WTC11 (cell line): ENCODE measurements around the gene PHB1. TPM values are rescaled to one million over a fixed set of nuclear protein-coding genes. Genes with fewer than 3 reads are reported as not detected.
"Not testable (repeated sequence)": the region's sequence is repeated elsewhere in the genome, so short reads cannot be mapped to it uniquely, and the experiment has no call there.

Experiments used
- ATAC-seq: fragments of 200-7000 bp; cut with Tn5 transposase; 2 replicates; pipeline ENCODE4 v1.10.0; 2021; ENCODE audit warnings: mild to moderate bottlenecking, moderate library complexity
- CTCF ChIA-PET: fragments of 300-600 bp; sonication (Branson Sonifier 250); formaldehyde crosslinking; loops from one replicate; lab custom pipeline; 2021; ENCODE audit warnings: antibody characterized with exemption; lab: Charles Lee
- POLR2A ChIA-PET: fragments of 350-600 bp; sonication (Branson Sonifier 250); formaldehyde crosslinking; loops from one replicate; lab custom pipeline; 2021; ENCODE audit warnings: antibody characterized with exemption; lab: Charles Lee
- DNase-seq: peaks from one replicate; pipeline ENCODE4 v3.0.0; 2021; ENCODE audit warnings: low spot score
- H3K27ac Mint-ChIP-seq: 2 replicates; pipeline ENCODE4 v1.8.0; 2021; ENCODE audit warnings: mixed read lengths
- H3K27me3 Mint-ChIP-seq: 2 replicates; pipeline ENCODE4 v1.8.0; 2021; ENCODE audit warnings: low read depth, mild to moderate bottlenecking, moderate library complexity, mixed read lengths
- H3K36me3 Mint-ChIP-seq: 2 replicates; pipeline ENCODE4 v1.8.0; 2021; ENCODE audit warnings: mixed read lengths
- H3K4me1 Mint-ChIP-seq: 2 replicates; pipeline ENCODE4 v1.8.0; 2022; ENCODE audit warnings: mixed read lengths
- H3K4me3 Mint-ChIP-seq: 2 replicates; pipeline ENCODE4 v1.8.0; 2021; ENCODE audit warnings: mild to moderate bottlenecking, moderate library complexity, mixed read lengths
- H3K9me3 Mint-ChIP-seq: 2 replicates; pipeline ENCODE4 v1.8.0; 2021; ENCODE audit warnings: mixed read lengths
- ETV6 ChIP-seq: sonication (generic); formaldehyde crosslinking; IDR thresholded peaks from 2 replicates; pipeline ENCODE4 v1.8.1; 2022; ENCODE audit warnings: mild to moderate bottlenecking, missing genetic modification reagents
- JUN ChIP-seq: sonication (generic); formaldehyde crosslinking; IDR thresholded peaks from 2 replicates; pipeline ENCODE4 v1.8.0; 2023; ENCODE audit warnings: mild to moderate bottlenecking, missing genetic modification reagents
- MYBL2 ChIP-seq: sonication (generic); formaldehyde crosslinking; IDR thresholded peaks from 2 replicates; pipeline ENCODE4 v1.8.1; 2023; ENCODE audit warnings: mild to moderate bottlenecking, moderate library complexity, missing genetic modification reagents
- NFATC4 ChIP-seq: fragments of 250-450 bp; sonication (Bioruptor Pico); IDR thresholded peaks from 2 replicates; pipeline ENCODE4 v1.9.0; 2021; ENCODE audit warnings: mild to moderate bottlenecking
- ZMAT4 ChIP-seq: fragments of 250-450 bp; sonication (Bioruptor Pico); IDR thresholded peaks from 2 replicates; pipeline ENCODE4 v1.9.0; 2021; ENCODE audit warnings: mild to moderate bottlenecking
- ZNF317 ChIP-seq: sonication (generic); formaldehyde crosslinking; IDR thresholded peaks from 2 replicates; pipeline ENCODE4 v1.8.1; 2023; ENCODE audit warnings: low read depth, mild to moderate bottlenecking, moderate library complexity, missing genetic modification reagents, borderline replicate concordance
- total RNA-seq: library from RNA; stranded (reverse); gene quantifications from 3 replicates; pipeline ENCODE4 v1.2.3, GENCODE V29; 2021
- TF ChIP-seq, protein P1 (sequence below): fragments of 250-450 bp; sonication (Bioruptor Pico); IDR thresholded peaks from 2 replicates; pipeline ENCODE4 v1.9.0; 2021; ENCODE audit warnings: mild to moderate bottlenecking
- TF ChIP-seq, protein P2 (sequence below): sonication (generic); formaldehyde crosslinking; IDR thresholded peaks from 2 replicates; pipeline ENCODE4 v1.8.1; 2023; ENCODE audit warnings: mild to moderate bottlenecking, missing genetic modification reagents
- TF ChIP-seq, protein P3 (sequence below): fragments of 250-450 bp; sonication (Bioruptor Pico); IDR thresholded peaks from 2 replicates; pipeline ENCODE4 v2.1.2; 2022; ENCODE audit warnings: mild to moderate bottlenecking, moderate library complexity
- TF ChIP-seq, protein P4 (sequence below): fragments of 250-450 bp; sonication (Bioruptor Pico); conservative IDR thresholded peaks from 2 replicates; pipeline ENCODE4 v1.9.0; 2021; ENCODE audit warnings: mild to moderate bottlenecking
- TF ChIP-seq, protein P5 (sequence below): sonication (generic); formaldehyde crosslinking; IDR thresholded peaks from 2 replicates; pipeline ENCODE4 v1.8.0; 2023; ENCODE audit warnings: missing genetic modification reagents, mild to moderate bottlenecking, borderline replicate concordance
- TF ChIP-seq, protein P6 (sequence below): sonication (generic); formaldehyde crosslinking; IDR thresholded peaks from 2 replicates; pipeline ENCODE4 v1.8.0; 2022; ENCODE audit warnings: missing genetic modification reagents

PHB1 gene
- total RNA-seq, 1 experiment from 2014 or later = 375 TPM

- H3K9me3 Mint-ChIP-seq = no peaks in the 10 kb centered on the region
- H3K27me3 Mint-ChIP-seq = no peaks in the 10 kb centered on the region; the same call in 1 of the 2 replicates
- DNase-seq (no peak), ATAC-seq (no peak)
- TF ChIP-seq MYBL2 (CRISPR knock-in tag) (no peak), ETV6 (CRISPR knock-in tag) (no peak), JUN (CRISPR knock-in tag) (no peak), NFATC4 (CRISPR knock-in tag) (no peak), ZMAT4 (CRISPR knock-in tag) (no peak), ZNF317 (CRISPR knock-in tag) (no peak)
- TF ChIP-seq, protein P1, sequence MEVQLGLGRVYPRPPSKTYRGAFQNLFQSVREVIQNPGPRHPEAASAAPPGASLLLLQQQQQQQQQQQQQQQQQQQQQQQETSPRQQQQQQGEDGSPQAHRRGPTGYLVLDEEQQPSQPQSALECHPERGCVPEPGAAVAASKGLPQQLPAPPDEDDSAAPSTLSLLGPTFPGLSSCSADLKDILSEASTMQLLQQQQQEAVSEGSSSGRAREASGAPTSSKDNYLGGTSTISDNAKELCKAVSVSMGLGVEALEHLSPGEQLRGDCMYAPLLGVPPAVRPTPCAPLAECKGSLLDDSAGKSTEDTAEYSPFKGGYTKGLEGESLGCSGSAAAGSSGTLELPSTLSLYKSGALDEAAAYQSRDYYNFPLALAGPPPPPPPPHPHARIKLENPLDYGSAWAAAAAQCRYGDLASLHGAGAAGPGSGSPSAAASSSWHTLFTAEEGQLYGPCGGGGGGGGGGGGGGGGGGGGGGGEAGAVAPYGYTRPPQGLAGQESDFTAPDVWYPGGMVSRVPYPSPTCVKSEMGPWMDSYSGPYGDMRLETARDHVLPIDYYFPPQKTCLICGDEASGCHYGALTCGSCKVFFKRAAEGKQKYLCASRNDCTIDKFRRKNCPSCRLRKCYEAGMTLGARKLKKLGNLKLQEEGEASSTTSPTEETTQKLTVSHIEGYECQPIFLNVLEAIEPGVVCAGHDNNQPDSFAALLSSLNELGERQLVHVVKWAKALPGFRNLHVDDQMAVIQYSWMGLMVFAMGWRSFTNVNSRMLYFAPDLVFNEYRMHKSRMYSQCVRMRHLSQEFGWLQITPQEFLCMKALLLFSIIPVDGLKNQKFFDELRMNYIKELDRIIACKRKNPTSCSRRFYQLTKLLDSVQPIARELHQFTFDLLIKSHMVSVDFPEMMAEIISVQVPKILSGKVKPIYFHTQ = no peak
- TF ChIP-seq, protein P2, sequence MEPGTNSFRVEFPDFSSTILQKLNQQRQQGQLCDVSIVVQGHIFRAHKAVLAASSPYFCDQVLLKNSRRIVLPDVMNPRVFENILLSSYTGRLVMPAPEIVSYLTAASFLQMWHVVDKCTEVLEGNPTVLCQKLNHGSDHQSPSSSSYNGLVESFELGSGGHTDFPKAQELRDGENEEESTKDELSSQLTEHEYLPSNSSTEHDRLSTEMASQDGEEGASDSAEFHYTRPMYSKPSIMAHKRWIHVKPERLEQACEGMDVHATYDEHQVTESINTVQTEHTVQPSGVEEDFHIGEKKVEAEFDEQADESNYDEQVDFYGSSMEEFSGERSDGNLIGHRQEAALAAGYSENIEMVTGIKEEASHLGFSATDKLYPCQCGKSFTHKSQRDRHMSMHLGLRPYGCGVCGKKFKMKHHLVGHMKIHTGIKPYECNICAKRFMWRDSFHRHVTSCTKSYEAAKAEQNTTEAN (CRISPR knock-in tag) = no peak
- TF ChIP-seq, protein P3, sequence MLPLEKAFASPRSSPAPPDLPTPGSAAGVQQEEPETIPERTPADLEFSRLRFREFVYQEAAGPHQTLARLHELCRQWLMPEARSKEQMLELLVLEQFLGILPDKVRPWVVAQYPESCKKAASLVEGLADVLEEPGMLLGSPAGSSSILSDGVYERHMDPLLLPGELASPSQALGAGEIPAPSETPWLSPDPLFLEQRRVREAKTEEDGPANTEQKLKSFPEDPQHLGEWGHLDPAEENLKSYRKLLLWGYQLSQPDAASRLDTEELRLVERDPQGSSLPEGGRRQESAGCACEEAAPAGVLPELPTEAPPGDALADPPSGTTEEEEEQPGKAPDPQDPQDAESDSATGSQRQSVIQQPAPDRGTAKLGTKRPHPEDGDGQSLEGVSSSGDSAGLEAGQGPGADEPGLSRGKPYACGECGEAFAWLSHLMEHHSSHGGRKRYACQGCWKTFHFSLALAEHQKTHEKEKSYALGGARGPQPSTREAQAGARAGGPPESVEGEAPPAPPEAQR (CRISPR knock-in tag) = no peak
- TF ChIP-seq, protein P4, sequence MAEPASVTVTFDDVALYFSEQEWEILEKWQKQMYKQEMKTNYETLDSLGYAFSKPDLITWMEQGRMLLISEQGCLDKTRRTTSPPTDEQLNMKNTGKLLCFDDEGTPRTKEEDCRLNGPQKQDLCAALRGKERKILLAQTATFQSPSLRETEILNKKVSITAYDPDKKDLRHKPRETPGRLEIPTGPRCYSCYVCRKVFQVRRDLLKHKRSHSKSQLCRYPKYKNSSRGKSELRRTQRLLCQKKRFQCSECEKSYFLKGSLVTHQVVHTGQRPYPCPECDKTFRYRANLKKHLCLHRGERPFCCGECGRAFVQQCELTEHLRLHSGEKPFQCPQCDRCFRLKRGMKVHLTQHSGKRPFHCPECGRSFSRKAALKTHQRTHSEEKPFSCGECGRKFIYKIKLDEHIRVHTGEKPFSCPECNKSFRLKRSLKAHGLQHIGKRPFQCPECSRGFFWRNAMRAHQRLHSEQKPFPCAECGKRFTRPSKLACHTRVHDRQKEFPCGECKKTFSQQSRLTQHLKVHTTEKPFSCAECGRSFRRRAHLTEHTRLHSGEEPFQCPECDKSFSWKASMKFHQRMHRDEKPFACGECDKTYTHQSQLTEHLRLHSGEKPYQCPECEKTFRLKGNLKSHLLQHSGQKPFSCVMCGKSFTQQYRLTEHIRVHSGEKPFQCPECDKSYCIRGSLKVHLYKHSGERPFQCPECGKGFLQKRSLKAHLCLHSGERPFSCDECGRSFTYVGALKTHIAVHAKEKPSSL (CRISPR knock-in tag) = no peak
- TF ChIP-seq, protein P5, sequence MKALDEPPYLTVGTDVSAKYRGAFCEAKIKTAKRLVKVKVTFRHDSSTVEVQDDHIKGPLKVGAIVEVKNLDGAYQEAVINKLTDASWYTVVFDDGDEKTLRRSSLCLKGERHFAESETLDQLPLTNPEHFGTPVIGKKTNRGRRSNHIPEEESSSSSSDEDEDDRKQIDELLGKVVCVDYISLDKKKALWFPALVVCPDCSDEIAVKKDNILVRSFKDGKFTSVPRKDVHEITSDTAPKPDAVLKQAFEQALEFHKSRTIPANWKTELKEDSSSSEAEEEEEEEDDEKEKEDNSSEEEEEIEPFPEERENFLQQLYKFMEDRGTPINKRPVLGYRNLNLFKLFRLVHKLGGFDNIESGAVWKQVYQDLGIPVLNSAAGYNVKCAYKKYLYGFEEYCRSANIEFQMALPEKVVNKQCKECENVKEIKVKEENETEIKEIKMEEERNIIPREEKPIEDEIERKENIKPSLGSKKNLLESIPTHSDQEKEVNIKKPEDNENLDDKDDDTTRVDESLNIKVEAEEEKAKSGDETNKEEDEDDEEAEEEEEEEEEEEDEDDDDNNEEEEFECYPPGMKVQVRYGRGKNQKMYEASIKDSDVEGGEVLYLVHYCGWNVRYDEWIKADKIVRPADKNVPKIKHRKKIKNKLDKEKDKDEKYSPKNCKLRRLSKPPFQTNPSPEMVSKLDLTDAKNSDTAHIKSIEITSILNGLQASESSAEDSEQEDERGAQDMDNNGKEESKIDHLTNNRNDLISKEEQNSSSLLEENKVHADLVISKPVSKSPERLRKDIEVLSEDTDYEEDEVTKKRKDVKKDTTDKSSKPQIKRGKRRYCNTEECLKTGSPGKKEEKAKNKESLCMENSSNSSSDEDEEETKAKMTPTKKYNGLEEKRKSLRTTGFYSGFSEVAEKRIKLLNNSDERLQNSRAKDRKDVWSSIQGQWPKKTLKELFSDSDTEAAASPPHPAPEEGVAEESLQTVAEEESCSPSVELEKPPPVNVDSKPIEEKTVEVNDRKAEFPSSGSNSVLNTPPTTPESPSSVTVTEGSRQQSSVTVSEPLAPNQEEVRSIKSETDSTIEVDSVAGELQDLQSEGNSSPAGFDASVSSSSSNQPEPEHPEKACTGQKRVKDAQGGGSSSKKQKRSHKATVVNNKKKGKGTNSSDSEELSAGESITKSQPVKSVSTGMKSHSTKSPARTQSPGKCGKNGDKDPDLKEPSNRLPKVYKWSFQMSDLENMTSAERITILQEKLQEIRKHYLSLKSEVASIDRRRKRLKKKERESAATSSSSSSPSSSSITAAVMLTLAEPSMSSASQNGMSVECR = no peak
- TF ChIP-seq, protein P6, sequence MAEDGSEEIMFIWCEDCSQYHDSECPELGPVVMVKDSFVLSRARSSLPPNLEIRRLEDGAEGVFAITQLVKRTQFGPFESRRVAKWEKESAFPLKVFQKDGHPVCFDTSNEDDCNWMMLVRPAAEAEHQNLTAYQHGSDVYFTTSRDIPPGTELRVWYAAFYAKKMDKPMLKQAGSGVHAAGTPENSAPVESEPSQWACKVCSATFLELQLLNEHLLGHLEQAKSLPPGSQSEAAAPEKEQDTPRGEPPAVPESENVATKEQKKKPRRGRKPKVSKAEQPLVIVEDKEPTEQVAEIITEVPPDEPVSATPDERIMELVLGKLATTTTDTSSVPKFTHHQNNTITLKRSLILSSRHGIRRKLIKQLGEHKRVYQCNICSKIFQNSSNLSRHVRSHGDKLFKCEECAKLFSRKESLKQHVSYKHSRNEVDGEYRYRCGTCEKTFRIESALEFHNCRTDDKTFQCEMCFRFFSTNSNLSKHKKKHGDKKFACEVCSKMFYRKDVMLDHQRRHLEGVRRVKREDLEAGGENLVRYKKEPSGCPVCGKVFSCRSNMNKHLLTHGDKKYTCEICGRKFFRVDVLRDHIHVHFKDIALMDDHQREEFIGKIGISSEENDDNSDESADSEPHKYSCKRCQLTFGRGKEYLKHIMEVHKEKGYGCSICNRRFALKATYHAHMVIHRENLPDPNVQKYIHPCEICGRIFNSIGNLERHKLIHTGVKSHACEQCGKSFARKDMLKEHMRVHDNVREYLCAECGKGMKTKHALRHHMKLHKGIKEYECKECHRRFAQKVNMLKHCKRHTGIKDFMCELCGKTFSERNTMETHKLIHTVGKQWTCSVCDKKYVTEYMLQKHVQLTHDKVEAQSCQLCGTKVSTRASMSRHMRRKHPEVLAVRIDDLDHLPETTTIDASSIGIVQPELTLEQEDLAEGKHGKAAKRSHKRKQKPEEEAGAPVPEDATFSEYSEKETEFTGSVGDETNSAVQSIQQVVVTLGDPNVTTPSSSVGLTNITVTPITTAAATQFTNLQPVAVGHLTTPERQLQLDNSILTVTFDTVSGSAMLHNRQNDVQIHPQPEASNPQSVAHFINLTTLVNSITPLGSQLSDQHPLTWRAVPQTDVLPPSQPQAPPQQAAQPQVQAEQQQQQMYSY (CRISPR knock-in tag) = no peak
- no peak overlapping the region for H3K4me3 Mint-ChIP-seq
- CTCF ChIA-PET = interaction anchor here (1.1 to 2.7 kb wide), 2 partner anchors 18 to 22 kb away, joined by 3 to 10 read pairs; no protein-coding TSS in a partner anchor
- H3K4me1 Mint-ChIP-seq = peaks cover 2% of the 10 kb centered on the region
- no peaks in the 10 kb centered on the region for H3K36me3 Mint-ChIP-seq
- no peak overlapping the region for H3K27ac Mint-ChIP-seq
- POLR2A ChIA-PET = interaction anchor here (1.4 kb wide), 1 partner anchor 160 kb away, joined by 3 read pairs; no protein-coding TSS in a partner anchor
These were observed 23.9 kb downstream of the PHB1 start for GRCh38 chr17:49390548-49391324.

- H3K4me1 Mint-ChIP-seq, POLR2A ChIA-PET, H3K27me3 Mint-ChIP-seq, ATAC-seq, H3K4me3 Mint-ChIP-seq, DNase-seq, H3K36me3 Mint-ChIP-seq, H3K27ac Mint-ChIP-seq, H3K9me3 Mint-ChIP-seq: not testable (repeated sequence)
- CTCF ChIA-PET = interaction anchor here (0.7 to 4.9 kb wide), 5 partner anchors 19 to 140 kb away, joined by 3 to 23 read pairs (median 4); no protein-coding TSS in a partner anchor
These were observed 25.0 kb downstream of the PHB1 start for GRCh38 chr17:49389514-49390347.
